Fibroblast of skin of right biceps (primary cell): ENCODE measurements around the gene PLD5.

Experiments
- DNase-seq: peaks from one replicate; pipeline ENCODE4 v3.0.0-alpha.2; 2013

PLD5 gene

DNA sequence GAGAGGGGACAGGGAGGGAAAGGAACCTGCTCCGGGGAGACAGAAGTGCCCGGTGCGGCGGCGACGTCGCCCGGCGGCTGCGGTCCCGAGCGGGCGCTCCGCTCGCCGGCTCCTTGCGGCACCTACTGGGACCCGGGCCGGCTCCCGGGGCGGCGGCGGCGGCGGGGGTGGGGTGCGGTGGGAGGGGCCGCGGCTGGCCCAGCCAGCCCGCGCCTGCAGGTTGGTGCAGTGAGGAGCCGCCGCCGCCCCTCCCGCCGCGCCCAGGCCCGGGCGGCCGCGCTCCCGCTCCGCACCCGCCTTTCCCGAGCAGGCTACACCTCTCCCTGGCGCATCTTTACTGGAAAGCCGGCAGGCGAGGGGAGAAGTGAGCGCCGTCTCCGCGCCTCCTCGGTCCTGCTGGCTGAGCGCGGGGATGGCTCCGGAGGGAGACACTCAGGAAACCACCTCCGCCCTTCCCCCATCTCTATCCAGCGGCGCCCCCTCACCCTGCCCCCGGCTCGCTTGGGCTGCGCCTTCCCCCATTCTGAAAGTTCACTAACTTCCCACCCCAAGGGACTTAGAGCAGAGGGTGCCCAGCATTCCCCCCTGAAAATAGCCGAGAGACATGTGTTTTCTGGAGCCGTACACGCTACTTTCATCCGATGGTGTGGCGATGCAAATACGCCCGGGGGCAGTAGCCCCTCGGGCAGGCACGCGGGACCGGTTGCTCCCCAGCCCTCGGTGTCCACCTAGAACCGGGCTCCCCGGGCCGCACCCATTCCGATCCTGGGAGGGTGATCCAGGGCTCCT lies at the start of gene PLD5:
Gene PLD5 (minus strand): TSS at position 127 of the 789 bp plus-strand sequence.
- no peak for DNase-seq

DNA sequence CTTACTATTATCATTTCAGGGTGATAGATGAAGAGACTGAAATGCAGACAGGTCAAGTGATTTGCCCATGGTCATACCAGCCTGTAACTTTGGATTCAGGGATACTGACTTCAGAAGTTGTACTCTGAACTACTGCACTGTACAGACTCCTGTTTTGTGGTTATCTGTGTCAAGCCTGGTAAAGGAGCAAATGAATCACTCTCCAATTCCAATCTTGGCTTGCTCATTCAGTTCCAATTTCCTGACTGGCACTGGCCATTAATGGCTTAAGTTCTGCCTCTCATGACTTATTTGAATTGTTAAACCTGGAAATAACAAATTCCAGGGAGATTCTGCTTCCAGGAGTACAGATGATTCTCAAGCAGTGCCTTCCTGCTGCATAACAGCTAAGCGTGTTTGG lies 45.4 kb upstream of the PLD5 start:
- no peak for DNase-seq

DNA sequence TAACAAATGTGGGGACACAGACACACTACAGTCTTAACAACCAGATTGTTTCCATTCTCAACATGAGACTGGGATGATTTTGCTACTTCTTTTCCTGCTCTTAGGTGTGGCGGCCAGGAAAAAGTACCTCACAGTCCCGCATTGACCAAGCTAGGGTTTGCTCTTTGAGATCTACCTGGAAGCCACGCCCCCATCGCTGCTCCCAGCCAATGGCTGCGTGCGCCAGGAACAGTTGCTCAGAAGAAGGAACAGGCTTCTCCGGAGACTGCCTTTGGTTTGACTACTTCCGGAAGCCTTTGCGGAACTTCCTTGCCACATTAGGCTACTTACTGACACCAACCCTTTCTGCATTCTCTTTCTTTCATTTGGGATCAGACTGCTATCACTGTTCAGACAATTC lies 44.2 kb upstream of the PLD5 start:
- DNase-seq = no peak

DNA sequence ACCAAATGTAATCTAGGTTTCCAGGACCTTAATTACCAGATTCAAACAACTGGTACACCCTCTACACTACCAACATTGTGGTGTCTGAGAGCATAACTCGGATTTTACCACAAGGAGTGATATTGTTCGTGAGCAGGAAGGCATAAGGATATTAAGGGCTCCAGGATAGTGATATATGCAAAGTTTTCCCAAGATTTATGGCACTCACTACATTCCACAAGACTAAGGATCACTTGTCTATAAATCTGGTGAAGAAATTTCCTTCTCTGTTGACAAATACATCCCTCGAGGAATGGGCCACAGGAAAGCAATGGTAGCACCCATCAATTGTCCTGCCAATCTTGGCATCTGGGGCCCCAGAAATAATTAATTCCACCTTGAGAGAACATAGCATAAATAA lies 43.1 kb upstream of the PLD5 start:
- no peak for DNase-seq

DNA sequence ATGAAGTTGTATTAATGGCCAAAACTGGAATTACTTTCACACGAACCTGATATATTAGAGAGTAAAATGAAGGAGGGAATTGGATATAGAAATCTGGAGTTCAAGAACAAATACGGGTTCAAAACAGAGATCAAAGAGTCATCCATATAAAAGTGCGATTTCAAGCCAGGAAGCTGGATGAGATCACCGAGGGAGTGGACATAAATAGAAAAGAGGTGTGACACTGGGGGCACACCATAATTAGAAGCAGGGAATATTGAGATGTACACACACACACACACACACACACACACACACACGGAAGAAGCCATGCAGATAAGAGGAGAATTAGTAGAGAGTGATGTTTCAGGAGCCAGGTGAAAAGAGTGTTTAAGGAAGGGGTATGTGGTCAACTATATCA lies 32.3 kb upstream of the PLD5 start:
- no peak for DNase-seq

DNA sequence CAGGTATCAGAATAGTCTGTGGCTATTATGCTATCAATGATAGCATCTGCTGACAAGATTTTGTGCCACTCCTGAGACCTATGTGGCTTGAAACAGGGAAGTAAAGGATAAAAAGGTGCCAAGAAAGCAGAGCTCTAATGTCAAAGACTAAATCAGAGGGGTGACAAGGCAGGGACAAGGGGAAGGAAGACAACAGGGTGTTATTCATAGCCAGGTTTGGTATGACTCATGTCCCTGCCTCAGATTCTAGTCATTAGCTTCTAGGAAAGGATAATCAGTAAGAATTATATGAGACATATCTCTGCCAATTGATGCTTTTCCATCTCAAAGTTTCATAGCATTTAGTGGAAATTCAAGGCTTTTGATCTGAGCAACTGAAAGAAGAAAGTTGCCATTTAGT lies 31.8 kb upstream of the PLD5 start:
- no peak for DNase-seq

DNA sequence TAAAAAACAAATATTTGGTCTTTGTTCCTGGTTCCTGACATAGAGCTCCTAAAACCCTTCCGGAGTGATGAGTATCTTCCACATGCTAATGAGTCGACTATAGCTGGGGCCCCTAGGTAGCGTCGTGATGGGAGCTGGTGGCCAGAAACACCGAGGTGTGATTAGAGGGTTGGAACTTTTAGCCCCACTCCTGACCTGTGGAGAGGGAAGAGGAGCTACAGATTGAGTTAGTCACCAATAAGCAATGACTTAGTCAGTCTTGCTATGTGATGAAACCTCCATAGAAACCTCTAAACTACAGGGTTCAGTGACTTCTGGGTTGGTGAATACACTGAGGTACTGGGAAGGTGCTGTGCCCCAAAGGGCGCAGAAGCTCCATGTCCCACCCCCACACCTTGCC lies 30.1 kb upstream of the PLD5 start:
- no peak for DNase-seq

DNA sequence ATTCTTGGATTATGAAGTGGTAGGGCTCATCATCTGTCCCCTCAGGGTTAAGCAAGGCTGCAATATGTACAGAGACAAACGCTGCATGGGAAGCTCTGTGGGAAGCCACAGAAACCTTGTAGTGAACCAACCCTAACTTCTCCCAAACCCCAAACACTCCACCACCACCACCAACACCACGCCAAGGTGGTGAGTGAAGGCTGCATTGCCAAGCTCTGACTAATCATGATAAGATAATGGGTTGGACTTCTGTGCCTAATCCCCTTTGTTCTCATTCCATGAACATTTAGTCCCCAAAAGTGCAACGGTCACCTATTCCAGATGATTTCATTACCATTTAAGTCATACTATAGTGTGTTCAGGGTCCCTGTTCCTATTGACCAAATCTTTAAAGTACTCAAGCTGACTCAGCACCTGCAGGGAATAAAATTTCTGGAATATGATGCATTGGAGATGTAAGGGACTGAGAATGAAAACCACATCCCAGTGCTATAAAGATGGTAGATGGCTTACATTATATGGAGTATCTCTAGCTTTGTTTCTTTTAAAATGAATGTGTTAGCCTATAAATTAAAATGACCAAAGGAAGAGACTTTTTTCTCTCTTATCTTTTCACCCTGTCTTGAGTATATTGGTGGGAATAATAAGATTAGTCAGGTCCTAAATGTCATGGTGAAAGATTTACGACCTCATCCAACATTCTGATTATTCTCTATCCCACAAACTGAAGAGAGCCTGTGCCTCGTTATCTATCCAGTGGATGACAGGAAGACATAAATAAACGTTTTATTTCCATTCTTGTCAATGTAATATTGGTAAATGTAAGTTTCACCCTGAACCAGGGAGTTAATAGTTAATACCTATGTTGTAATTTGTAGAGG lies 22.6 kb upstream of the PLD5 start:
- DNase-seq = no peak

DNA sequence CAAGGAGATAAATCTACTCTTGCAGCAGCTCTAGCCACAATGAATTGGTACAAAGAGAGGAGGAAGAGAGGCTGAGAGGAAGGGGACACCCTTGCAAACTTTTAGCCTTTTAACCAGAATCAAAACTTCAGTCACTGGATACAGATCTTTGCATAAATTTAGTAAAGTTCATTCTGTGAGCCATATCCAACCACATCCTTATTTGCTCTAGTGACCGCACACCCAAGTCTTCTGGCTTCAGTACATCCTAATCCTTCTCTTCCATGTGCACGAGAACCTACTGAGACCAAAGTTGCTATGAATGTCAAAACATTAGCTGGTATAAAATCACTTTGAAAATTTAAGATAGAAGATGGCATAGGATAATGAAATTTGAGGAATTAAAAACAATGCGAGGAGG lies 21.9 kb upstream of the PLD5 start:
- DNase-seq = no peak

DNA sequence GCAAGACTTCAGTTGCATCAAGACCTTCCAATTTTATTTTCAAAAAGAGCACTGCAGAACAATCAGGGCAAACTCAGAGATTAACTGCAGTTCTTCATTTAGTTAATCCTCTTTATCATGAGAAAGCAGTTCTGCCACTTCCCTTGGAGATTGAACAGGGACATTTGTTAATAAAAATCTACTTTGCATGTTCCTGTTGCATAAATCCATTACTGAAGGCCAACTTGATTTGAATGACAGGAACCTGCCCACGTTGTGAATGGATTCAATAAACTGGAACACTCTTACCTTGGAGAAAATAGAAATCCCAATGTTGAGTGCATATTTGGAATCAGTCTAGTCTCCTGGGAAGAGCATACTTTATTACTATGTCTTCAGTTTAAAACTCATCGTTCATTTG lies 19.6 kb upstream of the PLD5 start:
- DNase-seq = no peak

DNA sequence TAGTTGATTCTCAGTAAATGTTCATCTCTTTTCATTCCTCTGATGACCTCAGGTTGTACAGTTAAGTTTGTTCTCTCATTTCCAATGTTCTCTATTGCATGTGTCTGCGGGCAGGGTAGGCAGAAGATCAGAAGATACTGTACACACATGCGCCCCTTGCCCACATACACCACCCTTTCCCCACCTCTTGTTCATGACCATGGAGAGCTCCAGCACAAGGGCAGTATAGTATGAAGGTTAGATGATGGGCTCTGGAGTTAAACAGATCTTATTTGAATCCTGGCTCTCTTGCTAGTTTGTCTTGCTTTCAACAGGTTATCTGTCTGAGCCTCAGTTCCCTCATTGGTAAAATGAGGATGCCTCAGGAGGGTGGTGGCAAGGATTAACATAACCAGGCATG lies 17.8 kb upstream of the PLD5 start:
- no peak for DNase-seq

DNA sequence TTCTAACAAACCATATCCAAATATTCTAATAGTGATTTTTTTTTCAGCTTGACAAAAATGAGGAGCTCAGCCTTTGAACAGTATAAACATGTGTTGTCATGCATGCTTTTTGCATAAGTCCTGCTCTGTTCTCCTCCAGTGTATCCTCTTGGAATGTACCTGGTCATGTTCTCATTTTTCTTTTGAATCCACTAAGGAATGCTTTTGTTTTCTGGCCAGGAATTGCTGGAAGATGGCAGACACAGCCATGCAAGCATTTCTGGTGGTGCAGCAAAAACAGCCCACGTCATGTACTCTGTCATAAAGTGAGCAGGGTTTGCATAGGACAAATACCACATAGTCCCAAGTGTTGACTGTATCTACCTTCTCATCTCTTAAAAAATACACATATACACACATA lies 11.5 kb upstream of the PLD5 start:
- no peak for DNase-seq

DNA sequence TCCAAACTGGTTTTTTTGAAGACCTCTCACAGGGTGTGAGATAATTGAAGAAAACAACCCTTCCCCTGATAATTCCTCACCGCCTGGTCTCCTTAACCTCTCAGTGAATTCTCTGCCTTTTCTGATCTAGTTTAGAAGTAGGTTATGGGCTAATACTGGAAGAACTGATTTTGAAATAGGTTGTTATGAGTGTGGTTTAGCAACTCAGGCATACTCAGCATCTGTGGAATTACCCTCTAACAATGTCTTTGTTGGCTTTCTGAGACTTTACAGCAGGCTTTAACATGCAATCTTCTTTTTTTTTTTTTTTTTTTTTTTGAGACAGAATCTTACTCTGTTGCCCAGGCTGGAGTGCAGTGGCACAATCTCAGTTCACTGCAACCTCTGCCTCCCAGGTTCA lies 10.3 kb upstream of the PLD5 start:
- no peak for DNase-seq

DNA sequence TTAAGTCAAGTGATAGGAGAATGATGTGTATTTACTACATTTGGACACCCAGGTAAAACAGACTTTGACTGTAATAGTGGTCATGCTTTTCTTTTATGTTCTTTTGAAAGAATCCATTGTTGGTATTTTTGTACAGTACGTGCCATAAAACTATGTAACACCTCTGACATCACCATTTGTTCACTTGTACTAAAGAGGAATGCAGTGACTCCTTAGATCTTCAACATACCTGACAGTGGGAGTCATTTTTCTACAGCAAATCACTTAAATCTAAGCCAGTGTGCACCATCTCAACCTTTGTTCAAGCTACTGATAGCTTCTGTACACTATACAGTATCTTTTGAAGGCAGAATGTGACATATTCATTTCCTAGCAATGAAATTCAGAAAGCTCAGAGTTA lies 6.3 kb upstream of the PLD5 start:
- no peak for DNase-seq

DNA sequence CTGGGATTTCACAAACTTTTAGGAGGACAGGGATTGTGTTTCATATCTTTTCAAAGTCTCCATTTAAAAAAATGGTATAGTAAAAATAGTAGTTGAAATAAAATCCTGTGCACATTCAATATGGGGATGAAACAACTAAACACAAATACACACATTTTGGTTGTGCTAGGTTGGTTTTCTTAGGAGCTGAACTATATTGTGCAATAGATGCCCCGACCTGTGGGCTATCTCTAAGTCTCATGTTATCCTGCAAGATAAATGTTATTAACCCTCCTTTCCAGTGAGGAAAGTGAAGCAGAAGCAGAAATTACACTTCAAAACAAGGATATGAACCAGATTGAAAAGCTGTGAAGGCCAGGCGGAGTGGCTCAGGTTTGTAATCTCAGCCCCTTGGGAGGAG lies 1.3 kb upstream of the PLD5 start:
- no peak for DNase-seq

DNA sequence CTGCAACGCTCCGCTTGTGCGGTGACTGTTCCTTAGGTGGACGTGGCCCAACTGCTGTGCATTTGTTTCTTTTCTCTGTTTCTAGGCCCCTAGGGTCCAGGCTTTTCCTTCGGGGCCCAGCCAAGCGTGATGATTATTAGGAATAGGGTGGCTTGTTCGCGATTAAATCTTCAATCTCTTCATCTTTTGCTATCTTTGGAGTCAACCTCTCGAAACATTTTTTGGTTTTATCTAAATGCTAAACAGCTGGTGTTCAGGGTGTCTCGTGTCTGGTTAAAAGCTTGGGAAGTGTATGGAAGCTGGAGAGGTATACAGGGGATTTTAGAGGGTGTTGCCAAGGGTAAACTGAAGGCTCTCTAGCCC lies 844 bp upstream of the PLD5 start:
- DNase-seq = no peak

DNA sequence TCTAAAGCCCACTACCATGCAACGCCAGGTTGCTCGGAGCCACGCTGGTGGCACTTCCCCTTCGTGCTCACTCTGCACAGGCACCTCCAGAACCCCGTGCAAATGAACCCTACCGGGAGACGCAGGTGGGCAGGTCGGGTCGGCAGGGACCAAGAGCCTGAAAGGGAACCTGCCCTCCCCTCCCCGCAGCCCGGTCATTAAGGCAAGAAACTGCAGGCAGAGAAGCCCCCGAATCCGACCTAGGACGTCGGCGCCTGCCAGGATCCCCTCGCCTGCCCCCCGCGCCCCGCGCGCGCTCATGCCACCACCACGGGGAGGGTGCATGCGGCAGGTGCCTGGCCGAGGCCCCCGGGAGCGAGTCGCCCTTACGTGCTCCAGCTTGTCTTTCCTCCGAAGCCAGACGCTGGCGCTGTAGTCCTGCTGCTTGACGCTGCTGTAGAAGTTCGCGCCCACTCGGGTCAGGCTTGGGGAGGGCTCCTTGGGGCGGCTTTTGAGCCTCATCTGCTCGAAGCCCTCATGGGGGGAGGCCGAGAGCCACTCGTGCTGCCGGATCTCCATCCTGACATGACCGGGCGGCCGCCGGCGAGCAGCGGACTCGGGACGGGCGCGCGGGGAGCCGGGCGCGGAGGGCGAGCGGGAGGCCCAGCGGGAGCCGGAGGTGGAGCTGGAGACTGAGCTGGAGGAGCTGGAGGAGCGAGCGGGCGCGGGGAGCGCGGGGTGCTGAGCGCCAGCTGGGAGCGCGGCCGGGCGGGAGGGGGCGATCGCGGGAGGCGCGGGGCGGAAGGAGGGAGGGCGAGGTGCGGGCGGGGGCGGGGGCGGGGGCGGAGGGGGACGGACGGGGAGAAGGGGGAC lies 552 bp downstream of the PLD5 start:
- peak; percentile 22 for DNase-seq

DNA sequence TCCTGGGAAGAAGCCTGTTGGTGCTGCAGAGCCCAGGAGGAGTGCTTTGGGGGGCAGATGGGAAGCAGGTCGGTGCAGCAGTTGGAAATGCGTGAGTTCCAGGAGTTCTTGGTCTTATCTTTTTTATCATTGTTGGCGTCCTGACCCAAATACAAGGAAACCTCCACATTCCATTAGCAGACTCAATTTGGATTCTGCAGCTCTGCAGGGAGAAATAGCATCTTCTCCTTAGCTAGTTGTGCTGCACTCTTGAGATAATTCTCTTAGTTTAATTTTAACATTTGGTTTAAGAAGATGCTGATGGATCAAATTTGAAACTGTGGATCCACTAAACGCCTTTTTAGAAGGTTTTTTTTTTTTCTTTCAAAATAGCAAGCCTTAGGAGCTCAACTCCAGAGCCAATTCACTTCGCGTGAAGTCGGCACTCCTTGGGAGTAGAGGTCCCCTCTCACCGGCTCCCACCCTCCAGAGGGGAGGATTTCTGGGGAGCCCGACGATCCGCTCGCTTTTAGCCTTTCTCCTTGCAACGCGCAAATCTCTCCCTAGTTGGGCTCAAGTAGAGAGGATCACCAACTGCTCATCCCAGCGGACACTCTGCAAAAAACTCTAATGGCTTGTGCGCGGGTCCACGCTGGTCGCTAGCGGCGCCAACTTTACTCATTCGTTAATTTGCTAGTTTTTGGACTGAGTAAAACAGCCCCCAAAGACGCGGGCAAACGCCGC lies 1.3 kb downstream of the PLD5 start:
- DNase-seq = no peak

DNA sequence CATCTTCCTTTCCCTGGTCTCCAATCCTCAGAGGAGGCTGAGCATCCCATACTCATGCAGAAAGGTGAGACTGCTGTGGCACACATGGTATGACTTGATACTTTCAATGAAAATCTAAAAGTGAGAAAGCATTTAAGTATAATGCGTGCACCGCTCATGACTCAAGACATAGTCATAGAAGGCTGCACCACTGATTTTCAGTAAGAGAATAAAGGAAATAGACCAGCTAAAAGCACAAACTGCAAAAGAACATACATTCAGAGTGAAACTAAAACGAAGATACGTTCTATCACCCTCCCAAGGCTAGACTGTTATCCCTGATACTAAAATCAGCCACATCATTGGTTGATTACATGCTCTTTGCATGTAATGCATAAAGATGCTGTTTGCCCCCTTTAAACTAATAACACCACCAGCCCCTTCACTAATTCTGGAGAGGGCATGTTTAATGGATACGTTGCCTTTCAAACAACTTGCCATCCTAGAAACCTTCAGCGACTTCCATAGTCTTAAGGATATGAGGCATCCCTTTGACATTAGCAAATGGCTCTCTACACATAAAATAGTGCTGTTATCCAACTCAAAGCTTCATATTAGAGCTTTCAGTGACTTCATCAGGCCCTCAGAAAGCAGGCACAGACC lies 2.1 kb downstream of the PLD5 start:
- DNase-seq = no peak

DNA sequence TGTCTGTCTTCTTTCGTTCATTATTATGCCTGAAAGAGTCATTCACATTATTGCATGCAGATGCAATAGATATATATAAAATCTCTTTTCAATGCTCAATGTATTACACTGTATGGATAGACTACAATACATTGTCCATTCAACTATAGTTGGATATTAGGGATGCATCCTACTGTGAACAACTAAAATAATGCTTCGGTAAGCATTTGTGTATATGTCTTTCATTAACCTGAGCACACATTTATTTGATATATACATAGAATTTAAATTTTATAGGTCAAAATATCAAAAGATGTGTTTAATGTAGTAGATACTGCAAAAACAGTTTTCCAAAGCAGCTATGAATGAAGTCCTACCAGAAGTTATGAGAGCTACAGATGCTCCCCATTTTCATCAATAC lies 8.9 kb downstream of the PLD5 start:
- DNase-seq = no peak

DNA sequence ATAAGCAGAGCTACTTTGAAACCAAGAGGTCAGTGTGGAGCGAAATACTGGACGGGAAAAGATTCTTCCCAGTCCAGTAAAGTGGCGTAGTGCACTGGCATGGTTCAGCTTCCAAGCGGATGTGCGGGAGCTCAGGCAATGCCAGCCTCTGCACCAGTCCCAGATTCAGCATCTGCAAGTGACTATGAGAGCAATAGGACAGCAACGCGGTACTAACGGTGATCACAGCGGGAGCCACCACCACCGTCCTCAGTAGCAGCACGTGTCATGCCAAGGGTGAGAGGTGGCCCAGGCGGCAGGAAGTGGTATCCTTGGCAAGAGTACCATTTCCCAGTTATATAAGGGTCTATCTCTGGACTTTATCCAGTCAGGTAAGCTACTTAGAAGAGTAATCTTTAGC lies 17.8 kb downstream of the PLD5 start:
- no peak for DNase-seq

DNA sequence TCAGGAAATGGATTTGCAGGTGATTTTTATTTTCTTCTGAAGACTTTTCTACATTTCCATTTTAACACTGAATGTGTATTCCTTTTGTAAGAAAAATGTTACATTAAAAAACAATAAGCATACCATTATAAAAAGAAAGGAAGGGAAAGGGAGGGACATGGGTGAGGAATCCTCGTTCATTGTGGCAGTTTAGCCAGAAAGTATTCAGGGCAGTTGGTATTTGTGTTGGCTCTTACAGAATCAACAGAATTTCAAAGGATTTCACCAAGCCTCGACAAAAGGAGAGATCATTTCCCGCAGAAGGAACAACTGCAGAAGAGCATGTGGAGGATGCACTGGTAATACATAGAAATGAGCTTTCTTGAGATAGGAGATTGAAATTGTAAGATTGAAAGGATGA lies 35.0 kb downstream of the PLD5 start:
- no peak for DNase-seq
